ENCODE measurements around the gene P3R3URF. TPM values are rescaled to one million over a fixed set of nuclear protein-coding genes. Genes with fewer than 3 reads are reported as not detected.

The P3R3URF gene
- total and polyA plus RNA-seq, 8 donors, result not detected

- TF ChIP-seq, protein P1, sequence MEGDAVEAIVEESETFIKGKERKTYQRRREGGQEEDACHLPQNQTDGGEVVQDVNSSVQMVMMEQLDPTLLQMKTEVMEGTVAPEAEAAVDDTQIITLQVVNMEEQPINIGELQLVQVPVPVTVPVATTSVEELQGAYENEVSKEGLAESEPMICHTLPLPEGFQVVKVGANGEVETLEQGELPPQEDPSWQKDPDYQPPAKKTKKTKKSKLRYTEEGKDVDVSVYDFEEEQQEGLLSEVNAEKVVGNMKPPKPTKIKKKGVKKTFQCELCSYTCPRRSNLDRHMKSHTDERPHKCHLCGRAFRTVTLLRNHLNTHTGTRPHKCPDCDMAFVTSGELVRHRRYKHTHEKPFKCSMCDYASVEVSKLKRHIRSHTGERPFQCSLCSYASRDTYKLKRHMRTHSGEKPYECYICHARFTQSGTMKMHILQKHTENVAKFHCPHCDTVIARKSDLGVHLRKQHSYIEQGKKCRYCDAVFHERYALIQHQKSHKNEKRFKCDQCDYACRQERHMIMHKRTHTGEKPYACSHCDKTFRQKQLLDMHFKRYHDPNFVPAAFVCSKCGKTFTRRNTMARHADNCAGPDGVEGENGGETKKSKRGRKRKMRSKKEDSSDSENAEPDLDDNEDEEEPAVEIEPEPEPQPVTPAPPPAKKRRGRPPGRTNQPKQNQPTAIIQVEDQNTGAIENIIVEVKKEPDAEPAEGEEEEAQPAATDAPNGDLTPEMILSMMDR (IDR thresholded peaks at IDR 0.05), result no peak
- DNase-seq (no peak), ATAC-seq (peak; percentile 55)
- no peak overlapping the region for H3K4me3 ChIP-seq
- intact Hi-C loops (cut with DNase I), result no loop called here
- no peaks in the 10 kb centered on the region for H3K4me1 ChIP-seq
- no peaks in the 10 kb centered on the region for H3K9me3 ChIP-seq
- H3K27me3 ChIP-seq, result no peaks in the 10 kb centered on the region
- no peak overlapping the region for H3K27ac ChIP-seq
- no peaks in the 10 kb centered on the region for H3K36me3 ChIP-seq
Observed at GRCh38 chr1:46158312-46159281, 17.7 kb downstream of the P3R3URF start.

DNA sequence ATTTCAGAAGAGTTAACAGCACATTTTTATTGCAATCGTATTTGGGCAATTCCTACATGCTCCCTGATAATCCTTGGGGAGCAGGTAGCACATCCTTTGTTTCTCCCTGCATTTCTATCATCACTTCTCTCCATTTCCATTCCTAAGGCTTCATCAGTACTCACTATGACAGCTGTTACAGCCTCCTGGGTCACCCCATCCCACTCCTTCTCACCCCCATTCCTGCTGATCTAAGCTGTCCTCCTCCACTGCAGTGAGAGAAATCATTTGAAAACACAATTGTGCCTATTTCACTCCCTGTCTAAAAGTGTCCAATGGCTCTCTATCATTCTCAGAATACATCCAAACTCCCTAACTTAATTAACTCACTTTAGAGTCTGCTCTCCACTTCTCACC, 18.4 kb downstream of the P3R3URF start:
- Histone ChIP-seq H3K4me3 (no peak overlapping the region), H3K27me3 (no peaks in the 10 kb centered on the region), H3K36me3 (no peaks in the 10 kb centered on the region), H3K4me1 (no peaks in the 10 kb centered on the region), H3K27ac (no peak overlapping the region), H3K9me3 (no peaks in the 10 kb centered on the region)
- intact Hi-C loops (cut with DNase I), result no loop called here
- ATAC-seq, result no peak
- TF ChIP-seq, protein P1 (IDR thresholded peaks at IDR 0.05), result no peak
- no peak for DNase-seq

DNA sequence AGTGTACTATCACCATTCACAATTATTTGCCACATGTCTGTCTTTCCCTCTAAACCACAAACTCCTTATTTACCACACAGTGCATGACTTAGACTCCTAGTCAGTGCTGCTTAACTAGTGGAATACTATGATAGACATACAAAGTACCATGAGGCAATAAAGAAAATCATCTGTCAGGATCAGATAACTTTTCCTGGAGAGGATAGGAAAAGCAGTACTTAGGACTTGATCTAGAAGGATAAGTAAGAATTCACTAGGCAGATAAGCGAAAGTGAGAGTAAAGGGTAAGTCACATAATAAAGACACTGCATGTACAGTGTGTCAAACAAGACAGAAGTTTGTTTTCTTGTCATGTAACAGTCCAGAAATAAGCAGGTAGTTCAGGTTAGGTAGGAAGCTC, 22.6 kb downstream of the P3R3URF start:
- no peak overlapping the region for H3K27ac ChIP-seq
- TF ChIP-seq, protein P1 (IDR thresholded peaks at IDR 0.05), result no peak
- H3K27me3 ChIP-seq, result no peaks in the 10 kb centered on the region
- H3K36me3 ChIP-seq, result no peaks in the 10 kb centered on the region
- H3K4me1 ChIP-seq, result no peaks in the 10 kb centered on the region
- ATAC-seq, result no peak
- no peaks in the 10 kb centered on the region for H3K9me3 ChIP-seq
- DNase-seq, result no peak
- intact Hi-C loops (cut with DNase I), result no loop called here
- no peak overlapping the region for H3K4me3 ChIP-seq

GRCh38 chr1:46153228-46153627, 23.1 kb downstream of the P3R3URF start:
- Histone ChIP-seq H3K36me3 (no peaks in the 10 kb centered on the region), H3K4me3 (no peak overlapping the region), H3K27ac (no peak overlapping the region), H3K9me3 (no peaks in the 10 kb centered on the region), H3K4me1 (no peaks in the 10 kb centered on the region), H3K27me3 (no peaks in the 10 kb centered on the region)
- ATAC-seq (peak; percentile 71), DNase-seq (no peak)
- intact Hi-C loops (cut with DNase I), result no loop called here
- TF ChIP-seq, protein P1 (IDR thresholded peaks at IDR 0.05), result no peak

DNA sequence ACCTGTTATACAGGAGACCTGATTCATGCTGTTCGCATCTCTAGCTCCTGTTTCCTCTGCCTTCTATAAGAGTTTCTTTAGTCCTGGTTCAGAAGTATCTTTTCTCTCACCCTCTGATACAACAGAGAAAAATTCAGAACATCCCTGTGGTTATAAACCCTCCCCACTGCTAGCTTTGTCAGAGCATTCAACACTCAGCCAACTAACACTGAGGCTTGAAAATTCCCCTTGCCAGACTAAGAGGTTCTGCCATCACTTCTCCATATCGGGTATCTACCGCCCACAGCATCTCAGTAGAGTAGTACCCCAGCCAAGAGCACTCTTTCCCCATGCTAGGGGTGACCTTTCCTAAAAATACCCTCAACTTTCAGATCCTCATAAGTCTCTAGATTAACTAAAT, 24.3 kb downstream of the P3R3URF start:
- intact Hi-C loops (cut with DNase I), result no loop called here
- no peaks in the 10 kb centered on the region for H3K27me3 ChIP-seq
- no peak overlapping the region for H3K4me3 ChIP-seq
- H3K4me1 ChIP-seq, result no peaks in the 10 kb centered on the region
- no peak for DNase-seq
- TF ChIP-seq, protein P1 (IDR thresholded peaks at IDR 0.05), result no peak
- H3K9me3 ChIP-seq, result no peaks in the 10 kb centered on the region
- H3K36me3 ChIP-seq, result no peaks in the 10 kb centered on the region
- no peak for ATAC-seq
- H3K27ac ChIP-seq, result no peak overlapping the region

Data from left lung (tissue), 10 donors.